ENCODE data around the gene KCTD5.

GRCh38 chr16:2698965-2699750 lies 16.8 kb downstream of the KCTD5 start:
- TF ChIP-seq POLR2A (IDR thresholded peaks at IDR 0.05; ENCODE audit: low read depth, low read length) (no peak), POLR2AphosphoS5 (IDR thresholded peaks at IDR 0.05; ENCODE audit: low read depth, low read length) (no peak), TAF1 (IDR thresholded peaks at IDR 0.05; ENCODE audit: borderline replicate concordance, low read depth, low read length) (no peak)

All from GM12892 (cell line).